ENCODE data around the gene MAT1A.

MAT1A gene

DNA sequence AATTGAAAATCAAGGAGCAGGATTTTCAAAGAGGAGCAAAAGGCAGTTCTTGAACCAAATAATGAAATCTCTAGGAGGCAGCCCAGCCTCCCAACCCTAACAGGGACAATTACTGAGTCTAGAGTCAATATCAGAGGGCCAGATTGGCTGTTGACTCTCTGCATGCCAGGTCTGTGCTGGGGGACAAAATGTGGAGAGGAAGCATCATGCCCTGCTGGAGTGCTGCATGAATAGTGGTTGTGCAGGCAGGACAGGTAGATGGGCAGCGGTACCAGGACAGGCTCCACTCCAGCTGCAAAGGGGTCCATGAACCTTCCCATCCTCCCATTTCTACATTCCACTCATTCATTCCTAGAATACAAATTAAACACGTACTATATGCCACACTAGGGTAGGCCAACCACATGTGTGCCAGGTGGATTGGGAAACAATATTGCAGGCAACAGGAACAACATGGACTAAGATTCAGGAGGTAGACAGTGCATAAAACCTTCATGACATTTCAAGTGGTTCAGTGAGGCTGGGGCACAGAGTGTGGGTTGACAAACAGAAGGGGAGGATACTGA lies 30.4 kb upstream of the MAT1A start (continued):
- TF ChIP-seq ZNF571 (tag by site-specific recombination; IDR thresholded peaks at IDR 0.05) = no peak
- no peak for TF ChIP-seq OVOL3 (tag by site-specific recombination; IDR thresholded peaks at IDR 0.05)
- no peak for TF ChIP-seq ZNF416 (tag by site-specific recombination; IDR thresholded peaks at IDR 0.05)
- TF ChIP-seq ZNF248 (tag by site-specific recombination; IDR thresholded peaks at IDR 0.05) = no peak

DNA sequence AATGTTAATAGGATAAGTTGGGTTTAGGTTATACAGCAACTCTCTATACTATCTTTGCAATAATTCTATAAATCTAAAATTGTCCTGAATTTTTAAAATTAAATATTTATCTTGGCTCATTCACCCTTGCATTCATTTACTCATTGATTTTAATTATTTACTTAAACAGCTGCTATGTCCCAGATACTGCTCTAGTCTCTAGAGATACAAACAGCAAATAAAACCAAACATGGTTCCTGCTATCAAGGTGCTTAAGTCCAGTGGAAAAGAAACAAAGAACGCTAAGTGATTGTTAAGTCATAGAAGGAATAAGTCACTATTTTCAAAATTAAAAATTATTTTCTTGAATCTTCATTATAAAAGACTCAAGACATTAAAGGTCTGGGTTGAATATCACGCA lies 29.9 kb upstream of the MAT1A start:
- no peaks in the 10 kb centered on the region for H3K9me3 ChIP-seq (ENCODE audit: control insufficient read depth, insufficient read depth, low read depth, low read length)
- TF ChIP-seq ZNF114 (tag by site-specific recombination; IDR thresholded peaks at IDR 0.05) (no peak), YY1 (tag by site-specific recombination; IDR thresholded peaks at IDR 0.05) (no peak), KLF8 (tag by site-specific recombination; IDR thresholded peaks at IDR 0.05) (no peak), ZNF701 (tag by site-specific recombination; IDR thresholded peaks at IDR 0.05) (no peak), ZNF707 (tag by site-specific recombination; IDR thresholded peaks at IDR 0.05) (no peak), ZXDB (tag by site-specific recombination; IDR thresholded peaks at IDR 0.05) (no peak), ZNF350 (tag by site-specific recombination; IDR thresholded peaks at IDR 0.05) (no peak), ZNF670 (tag by site-specific recombination; IDR thresholded peaks at IDR 0.05; ENCODE audit: low read depth) (no peak), SP3 (tag by site-specific recombination; IDR thresholded peaks at IDR 0.05) (no peak), ZNF623 (tag by site-specific recombination; IDR thresholded peaks at IDR 0.05) (no peak), ZNF660 (tag by site-specific recombination; IDR thresholded peaks at IDR 0.05) (no peak), ZNF548 (tag by site-specific recombination; IDR thresholded peaks at IDR 0.05) (no peak), ZBTB20 (tag by site-specific recombination; IDR thresholded peaks at IDR 0.05) (no peak), SCRT1 (tag by site-specific recombination; IDR thresholded peaks at IDR 0.05; ENCODE audit: borderline replicate concordance) (no peak), YY2 (tag by site-specific recombination; IDR thresholded peaks at IDR 0.05) (no peak)
- TF ChIP-seq, protein P1, sequence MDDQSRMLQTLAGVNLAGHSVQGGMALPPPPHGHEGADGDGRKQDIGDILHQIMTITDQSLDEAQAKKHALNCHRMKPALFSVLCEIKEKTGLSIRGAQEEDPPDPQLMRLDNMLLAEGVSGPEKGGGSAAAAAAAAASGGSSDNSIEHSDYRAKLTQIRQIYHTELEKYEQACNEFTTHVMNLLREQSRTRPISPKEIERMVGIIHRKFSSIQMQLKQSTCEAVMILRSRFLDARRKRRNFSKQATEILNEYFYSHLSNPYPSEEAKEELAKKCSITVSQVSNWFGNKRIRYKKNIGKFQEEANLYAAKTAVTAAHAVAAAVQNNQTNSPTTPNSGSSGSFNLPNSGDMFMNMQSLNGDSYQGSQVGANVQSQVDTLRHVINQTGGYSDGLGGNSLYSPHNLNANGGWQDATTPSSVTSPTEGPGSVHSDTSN (CRISPR knock-in tag; IDR thresholded peaks at IDR 0.05) = no peak
- TF ChIP-seq, protein P2, sequence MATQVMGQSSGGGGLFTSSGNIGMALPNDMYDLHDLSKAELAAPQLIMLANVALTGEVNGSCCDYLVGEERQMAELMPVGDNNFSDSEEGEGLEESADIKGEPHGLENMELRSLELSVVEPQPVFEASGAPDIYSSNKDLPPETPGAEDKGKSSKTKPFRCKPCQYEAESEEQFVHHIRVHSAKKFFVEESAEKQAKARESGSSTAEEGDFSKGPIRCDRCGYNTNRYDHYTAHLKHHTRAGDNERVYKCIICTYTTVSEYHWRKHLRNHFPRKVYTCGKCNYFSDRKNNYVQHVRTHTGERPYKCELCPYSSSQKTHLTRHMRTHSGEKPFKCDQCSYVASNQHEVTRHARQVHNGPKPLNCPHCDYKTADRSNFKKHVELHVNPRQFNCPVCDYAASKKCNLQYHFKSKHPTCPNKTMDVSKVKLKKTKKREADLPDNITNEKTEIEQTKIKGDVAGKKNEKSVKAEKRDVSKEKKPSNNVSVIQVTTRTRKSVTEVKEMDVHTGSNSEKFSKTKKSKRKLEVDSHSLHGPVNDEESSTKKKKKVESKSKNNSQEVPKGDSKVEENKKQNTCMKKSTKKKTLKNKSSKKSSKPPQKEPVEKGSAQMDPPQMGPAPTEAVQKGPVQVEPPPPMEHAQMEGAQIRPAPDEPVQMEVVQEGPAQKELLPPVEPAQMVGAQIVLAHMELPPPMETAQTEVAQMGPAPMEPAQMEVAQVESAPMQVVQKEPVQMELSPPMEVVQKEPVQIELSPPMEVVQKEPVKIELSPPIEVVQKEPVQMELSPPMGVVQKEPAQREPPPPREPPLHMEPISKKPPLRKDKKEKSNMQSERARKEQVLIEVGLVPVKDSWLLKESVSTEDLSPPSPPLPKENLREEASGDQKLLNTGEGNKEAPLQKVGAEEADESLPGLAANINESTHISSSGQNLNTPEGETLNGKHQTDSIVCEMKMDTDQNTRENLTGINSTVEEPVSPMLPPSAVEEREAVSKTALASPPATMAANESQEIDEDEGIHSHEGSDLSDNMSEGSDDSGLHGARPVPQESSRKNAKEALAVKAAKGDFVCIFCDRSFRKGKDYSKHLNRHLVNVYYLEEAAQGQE (tag by site-specific recombination; IDR thresholded peaks at IDR 0.05) = no peak
- TF ChIP-seq, protein P3, sequence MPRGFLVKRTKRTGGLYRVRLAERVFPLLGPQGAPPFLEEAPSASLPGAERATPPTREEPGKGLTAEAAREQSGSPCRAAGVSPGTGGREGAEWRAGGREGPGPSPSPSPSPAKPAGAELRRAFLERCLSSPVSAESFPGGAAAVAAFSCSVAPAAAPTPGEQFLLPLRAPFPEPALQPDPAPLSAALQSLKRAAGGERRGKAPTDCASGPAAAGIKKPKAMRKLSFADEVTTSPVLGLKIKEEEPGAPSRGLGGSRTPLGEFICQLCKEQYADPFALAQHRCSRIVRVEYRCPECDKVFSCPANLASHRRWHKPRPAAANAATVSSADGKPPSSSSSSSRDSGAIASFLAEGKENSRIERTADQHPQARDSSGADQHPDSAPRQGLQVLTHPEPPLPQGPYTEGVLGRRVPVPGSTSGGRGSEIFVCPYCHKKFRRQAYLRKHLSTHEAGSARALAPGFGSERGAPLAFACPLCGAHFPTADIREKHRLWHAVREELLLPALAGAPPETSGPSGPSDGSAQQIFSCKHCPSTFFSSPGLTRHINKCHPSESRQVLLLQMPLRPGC (tag by site-specific recombination; IDR thresholded peaks at IDR 0.05) = no peak
- CTCF ChIA-PET = no interaction called here
- H3K27ac ChIP-seq (ENCODE audit: extremely low read depth, low read depth, low read length) = no peak overlapping the region
- no peaks in the 10 kb centered on the region for H3K4me1 ChIP-seq (ENCODE audit: control insufficient read depth, insufficient read depth, low read length)
- H3K4me3 ChIP-seq (ENCODE audit: low read depth, low read length) = no peak overlapping the region
- POLR2A ChIA-PET = no interaction called here
- H3K36me3 ChIP-seq (ENCODE audit: control insufficient read depth in 2 of 2, insufficient read depth in 1 of 2, low read length in 2 of 2) = no peaks in the 10 kb centered on the region

Data from HEK293 (cell line).